ENCODE data around the gene DACH2. TPM values are rescaled to one million over a fixed set of nuclear protein-coding genes. Genes with fewer than 3 reads are reported as not detected.

The DACH2 gene
- total RNA-seq, 2 experiments from 2014 or later = not detected

DNA sequence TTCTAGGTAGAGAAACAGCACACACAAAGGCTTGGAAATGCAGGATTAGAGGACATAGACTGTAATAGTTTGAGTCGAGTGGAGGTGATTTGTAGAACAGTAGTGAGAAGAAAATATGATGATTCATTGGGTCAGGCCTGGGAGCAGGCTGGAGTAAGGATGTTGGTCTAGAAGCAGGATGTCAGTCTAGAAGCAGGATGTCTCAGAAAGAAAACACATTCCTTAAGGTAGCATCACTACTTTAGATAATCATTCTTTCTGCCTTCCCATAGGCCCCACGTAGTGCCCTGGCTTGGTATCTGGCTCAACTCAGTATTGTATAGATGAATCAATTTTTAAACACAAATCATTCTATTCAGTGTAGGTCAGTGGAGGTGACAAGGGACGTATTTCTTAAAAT, 11.2 kb upstream of the DACH2 start:
- no peaks in the 10 kb centered on the region for H3K9me3 ChIP-seq (ENCODE audit: control insufficient read depth in 1 of 2, insufficient read depth in 1 of 2, low read length in 2 of 2)
- no peaks in the 10 kb centered on the region for H3K4me1 ChIP-seq (ENCODE audit: insufficient read depth, low read length)
- CTCF ChIA-PET = no interaction called here
- Mint-ChIP-seq H3K27ac (no peak overlapping the region), H3K27me3 (peaks cover 12% of the 10 kb centered on the region), H3K9me3 (no peaks in the 10 kb centered on the region), H3K4me3 (no peak overlapping the region), H3K36me3 (ENCODE audit: low read depth) (no peaks in the 10 kb centered on the region), H3K4me1 (ENCODE audit: low read depth) (no peaks in the 10 kb centered on the region)
- ATAC-seq (ENCODE audit: poor library complexity) = no peak
- POLR2A ChIA-PET = no interaction called here
- H3K4me3 ChIP-seq (ENCODE audit: low read length) = no peak overlapping the region
- no peak for TF ChIP-seq CTCF (IDR thresholded peaks at IDR 0.05)
- H3K36me3 ChIP-seq (ENCODE audit: insufficient read depth, low read length) = no peaks in the 10 kb centered on the region
- no peak overlapping the region for H3K27ac ChIP-seq (ENCODE audit: low read depth in 1 of 2, low read length in 2 of 2)
- no peak for DNase-seq
- intact Hi-C loops (cut with DNase I, micrococcal nuclease) = no loop called here
- H3K27me3 ChIP-seq (ENCODE audit: control insufficient read depth in 1 of 2, insufficient read depth in 2 of 2, low read length in 2 of 2) = no peaks in the 10 kb centered on the region

GRCh38 chrX:86141786-86142185, 6.5 kb upstream of the DACH2 start:
- no peaks in the 10 kb centered on the region for H3K4me1 ChIP-seq (ENCODE audit: insufficient read depth, low read length)
- Mint-ChIP-seq H3K36me3 (ENCODE audit: low read depth) (no peaks in the 10 kb centered on the region), H3K27me3 (peaks cover 22% of the 10 kb centered on the region), H3K27ac (no peak overlapping the region), H3K4me1 (ENCODE audit: low read depth) (no peaks in the 10 kb centered on the region), H3K4me3 (no peak overlapping the region), H3K9me3 (no peaks in the 10 kb centered on the region)
- DNase-seq = no peak
- H3K27ac ChIP-seq (ENCODE audit: low read depth in 1 of 2, low read length in 2 of 2) = no peak overlapping the region
- H3K27me3 ChIP-seq (ENCODE audit: control insufficient read depth in 1 of 2, insufficient read depth in 2 of 2, low read length in 2 of 2) = peaks cover 0 to 4% of the 10 kb centered on the region in 2 experiments
- ChIA-PET CTCF (no interaction called here), POLR2A (no interaction called here)
- no peak overlapping the region for H3K4me3 ChIP-seq (ENCODE audit: low read length)
- no peaks in the 10 kb centered on the region for H3K36me3 ChIP-seq (ENCODE audit: insufficient read depth, low read length)
- no peak for TF ChIP-seq CTCF (IDR thresholded peaks at IDR 0.05)
- intact Hi-C loops (cut with DNase I, micrococcal nuclease) = no loop called here
- no peaks in the 10 kb centered on the region for H3K9me3 ChIP-seq (ENCODE audit: control insufficient read depth in 1 of 2, insufficient read depth in 1 of 2, low read length in 2 of 2)
- no peak for ATAC-seq (ENCODE audit: poor library complexity)

DNA sequence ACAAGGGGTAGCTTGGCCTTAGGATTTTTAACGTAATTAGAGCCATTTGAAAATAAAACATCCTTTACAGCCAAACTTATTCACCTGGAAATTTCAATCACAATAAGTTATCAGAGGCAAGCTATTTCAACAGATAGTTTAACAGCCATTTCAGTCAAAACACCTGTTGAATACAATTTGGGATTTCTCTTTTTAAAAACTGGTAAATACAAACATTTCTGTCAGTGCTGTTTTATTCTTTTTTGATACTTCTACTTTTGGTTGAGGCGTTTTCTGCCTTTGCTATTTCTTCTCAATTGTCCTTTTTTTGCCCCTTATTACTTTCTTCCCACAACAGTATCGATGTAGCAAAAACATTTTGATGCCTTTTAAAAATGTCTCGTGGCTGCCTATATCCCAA, 2.1 kb upstream of the DACH2 start:
- peaks cover 14 to 27% of the 10 kb centered on the region in 2 experiments for H3K27me3 ChIP-seq (ENCODE audit: control insufficient read depth in 1 of 2, insufficient read depth in 2 of 2, low read length in 2 of 2)
- no peak for DNase-seq
- Mint-ChIP-seq H3K27ac (no peak overlapping the region), H3K9me3 (no peaks in the 10 kb centered on the region), H3K4me1 (ENCODE audit: low read depth) (peaks cover 15% of the 10 kb centered on the region), H3K4me3 (no peak overlapping the region), H3K27me3 (peaks cover 38% of the 10 kb centered on the region), H3K36me3 (ENCODE audit: low read depth) (no peaks in the 10 kb centered on the region)
- CTCF ChIA-PET = interaction anchor here (0.7 kb wide), 1 partner anchor 1206 kb away, joined by 3 read pairs; no protein-coding TSS in a partner anchor
- H3K36me3 ChIP-seq (ENCODE audit: insufficient read depth, low read length) = no peaks in the 10 kb centered on the region
- POLR2A ChIA-PET = no interaction called here
- H3K4me1 ChIP-seq (ENCODE audit: insufficient read depth, low read length) = peaks cover 9% of the 10 kb centered on the region
- no peaks in the 10 kb centered on the region for H3K9me3 ChIP-seq (ENCODE audit: control insufficient read depth in 1 of 2, insufficient read depth in 1 of 2, low read length in 2 of 2)
- no peak for TF ChIP-seq CTCF (IDR thresholded peaks at IDR 0.05)
- no peak overlapping the region for H3K27ac ChIP-seq (ENCODE audit: low read depth in 1 of 2, low read length in 2 of 2)
- intact Hi-C loops (cut with DNase I, micrococcal nuclease) = no loop called here
- no peak for ATAC-seq (ENCODE audit: poor library complexity)
- H3K4me3 ChIP-seq (ENCODE audit: low read length) = no peak overlapping the region
